KMS-11 (cell line): ENCODE data around the gene INPP5B.

Source experiments
- H2AFZ ChIP-seq: fragments of 200-600 bp; sonication (generic); 2 replicates; pipeline ENCODE4 v1.6.1; 2016; ENCODE audit warnings: antibody characterized with exemption, mixed run types, low read depth
- H3K27ac ChIP-seq: fragments of 200-600 bp; sonication (generic); 2 replicates; pipeline ENCODE4 v1.6.1; 2016; ENCODE audit warnings: mild to moderate bottlenecking, mixed run types
- H3K27me3 ChIP-seq: fragments of 200-600 bp; sonication (generic); 2 replicates; pipeline ENCODE4 v1.6.1; 2017; ENCODE audit warnings: mild to moderate bottlenecking, low read depth, mixed run types, moderate library complexity; ENCODE audit not compliant: insufficient read depth
- H3K36me3 ChIP-seq: fragments of 200-600 bp; sonication (generic); 2 replicates; pipeline ENCODE4 v1.6.1; 2017; ENCODE audit warnings: mild to moderate bottlenecking, mixed run types; ENCODE audit not compliant: insufficient read depth
- H3K4me1 ChIP-seq: fragments of 200-600 bp; sonication (generic); 2 replicates; pipeline ENCODE4 v1.6.1; 2016; ENCODE audit warnings: mild to moderate bottlenecking, low read depth, mixed run types; ENCODE audit not compliant: poor library complexity, severe bottlenecking
- H3K4me2 ChIP-seq: fragments of 200-600 bp; sonication (generic); 2 replicates; pipeline ENCODE4 v1.7.0; 2016; ENCODE audit warnings: mild to moderate bottlenecking, mixed run types
- H3K4me3 ChIP-seq: fragments of 200-600 bp; sonication (generic); IDR thresholded peaks from 2 replicates; pipeline ENCODE4 v1.6.1; 2017; ENCODE audit warnings: low read depth, low read length, mixed read lengths; ENCODE audit not compliant: insufficient read depth
- H3K79me2 ChIP-seq: fragments of 200-600 bp; sonication (generic); 2 replicates; pipeline ENCODE4 v1.6.1; 2016; ENCODE audit warnings: low read depth, mixed run types; ENCODE audit not compliant: insufficient read depth
- H3K9ac ChIP-seq: fragments of 200-600 bp; sonication (generic); 2 replicates; pipeline ENCODE4 v1.6.1; 2016; ENCODE audit warnings: mild to moderate bottlenecking, mixed run types
- H4K20me1 ChIP-seq: fragments of 200-600 bp; sonication (generic); 2 replicates; pipeline ENCODE4 v1.6.1; 2016; ENCODE audit warnings: mild to moderate bottlenecking, mixed run types; ENCODE audit not compliant: insufficient read depth
- TF ChIP-seq, protein P1 (sequence below): fragments of 200-600 bp; sonication (generic); conservative IDR thresholded peaks from 2 replicates; pipeline ENCODE4 v1.6.1; 2017; ENCODE audit warnings: low read depth, mild to moderate bottlenecking, antibody characterized with exemption, low read length, moderate library complexity, mixed read lengths

INPP5B gene

DNA sequence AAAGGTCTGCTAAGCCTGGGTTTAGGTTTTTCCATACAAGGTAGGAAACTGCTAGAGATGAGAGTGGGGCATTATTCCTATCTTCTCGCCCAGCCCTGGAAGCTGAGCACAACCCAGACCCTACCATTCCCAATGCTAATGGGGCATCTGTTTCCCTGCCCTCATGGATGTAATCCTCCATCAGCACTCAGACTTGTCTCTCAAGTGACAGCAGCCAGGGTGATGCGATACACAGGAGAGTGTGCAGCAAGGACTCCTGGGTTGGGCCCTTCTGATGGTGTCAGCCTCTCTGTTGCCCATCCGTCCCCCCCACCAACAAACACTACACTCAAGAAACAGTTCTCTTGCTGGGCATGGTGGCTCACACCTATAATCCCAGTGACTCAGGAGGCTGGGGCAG, 5.9 kb upstream of the INPP5B start:
- TF ChIP-seq, protein P1, sequence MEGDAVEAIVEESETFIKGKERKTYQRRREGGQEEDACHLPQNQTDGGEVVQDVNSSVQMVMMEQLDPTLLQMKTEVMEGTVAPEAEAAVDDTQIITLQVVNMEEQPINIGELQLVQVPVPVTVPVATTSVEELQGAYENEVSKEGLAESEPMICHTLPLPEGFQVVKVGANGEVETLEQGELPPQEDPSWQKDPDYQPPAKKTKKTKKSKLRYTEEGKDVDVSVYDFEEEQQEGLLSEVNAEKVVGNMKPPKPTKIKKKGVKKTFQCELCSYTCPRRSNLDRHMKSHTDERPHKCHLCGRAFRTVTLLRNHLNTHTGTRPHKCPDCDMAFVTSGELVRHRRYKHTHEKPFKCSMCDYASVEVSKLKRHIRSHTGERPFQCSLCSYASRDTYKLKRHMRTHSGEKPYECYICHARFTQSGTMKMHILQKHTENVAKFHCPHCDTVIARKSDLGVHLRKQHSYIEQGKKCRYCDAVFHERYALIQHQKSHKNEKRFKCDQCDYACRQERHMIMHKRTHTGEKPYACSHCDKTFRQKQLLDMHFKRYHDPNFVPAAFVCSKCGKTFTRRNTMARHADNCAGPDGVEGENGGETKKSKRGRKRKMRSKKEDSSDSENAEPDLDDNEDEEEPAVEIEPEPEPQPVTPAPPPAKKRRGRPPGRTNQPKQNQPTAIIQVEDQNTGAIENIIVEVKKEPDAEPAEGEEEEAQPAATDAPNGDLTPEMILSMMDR = no peak
- H3K27ac ChIP-seq = no peak overlapping the region
- H3K4me2 ChIP-seq = no peak overlapping the region
- no peak overlapping the region for H2AFZ ChIP-seq
- H3K36me3 ChIP-seq = no peaks in the 10 kb centered on the region
- no peaks in the 10 kb centered on the region for H3K27me3 ChIP-seq
- H3K9ac ChIP-seq = no peak overlapping the region
- H3K4me3 ChIP-seq = no peak overlapping the region
- no peaks in the 10 kb centered on the region for H3K79me2 ChIP-seq
- no peaks in the 10 kb centered on the region for H4K20me1 ChIP-seq
- no peaks in the 10 kb centered on the region for H3K4me1 ChIP-seq

DNA sequence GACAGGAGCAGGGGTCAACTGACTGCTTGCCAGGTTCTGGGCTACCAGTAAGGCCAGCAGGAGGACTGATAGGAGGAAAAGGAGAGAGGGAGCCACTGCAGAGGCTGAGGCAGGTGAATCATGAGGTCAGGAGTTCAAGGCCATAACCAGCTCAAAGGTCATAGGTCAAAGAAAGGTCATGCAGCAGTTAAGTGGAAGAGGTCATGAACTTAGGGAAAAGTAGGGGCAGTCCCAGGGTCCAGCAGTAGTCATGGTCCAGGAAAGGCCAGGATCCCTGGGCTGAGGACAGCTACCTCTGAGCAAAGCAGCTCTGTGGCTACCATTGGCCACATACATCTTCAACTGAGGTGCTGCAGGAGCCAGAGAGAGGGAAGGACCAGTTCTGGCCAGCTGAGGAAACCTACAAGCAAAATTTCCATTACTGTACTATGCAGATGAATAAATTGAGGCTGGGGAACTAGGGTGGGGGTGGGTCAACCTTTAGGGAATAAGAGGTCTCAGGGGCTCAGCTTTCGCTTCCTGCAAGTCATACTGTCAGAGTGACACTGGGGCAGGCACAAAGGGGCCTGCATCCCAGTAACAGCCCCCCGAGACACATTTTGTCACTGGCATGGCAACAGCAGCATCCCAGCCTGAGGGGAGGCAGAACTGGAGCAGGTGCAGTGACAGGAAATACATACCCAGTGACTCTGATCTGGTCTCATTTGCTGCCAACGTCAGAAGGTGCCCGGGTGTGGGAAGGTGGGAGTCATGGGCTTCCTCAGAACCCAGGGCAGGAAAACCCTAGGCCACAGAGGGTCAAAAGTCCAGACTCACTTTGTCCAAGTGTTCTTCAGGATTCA, 5.2 kb upstream of the INPP5B start:
- Histone ChIP-seq H4K20me1 (no peaks in the 10 kb centered on the region), H3K79me2 (no peaks in the 10 kb centered on the region), H3K4me1 (peaks cover 5% of the 10 kb centered on the region), H3K9ac (no peak overlapping the region), H3K36me3 (no peaks in the 10 kb centered on the region), H3K27me3 (no peaks in the 10 kb centered on the region), H3K4me3 (no peak overlapping the region), H2AFZ (no peak overlapping the region), H3K27ac (no peak overlapping the region), H3K4me2 (no peak overlapping the region)
- TF ChIP-seq, protein P1 = no peak

DNA sequence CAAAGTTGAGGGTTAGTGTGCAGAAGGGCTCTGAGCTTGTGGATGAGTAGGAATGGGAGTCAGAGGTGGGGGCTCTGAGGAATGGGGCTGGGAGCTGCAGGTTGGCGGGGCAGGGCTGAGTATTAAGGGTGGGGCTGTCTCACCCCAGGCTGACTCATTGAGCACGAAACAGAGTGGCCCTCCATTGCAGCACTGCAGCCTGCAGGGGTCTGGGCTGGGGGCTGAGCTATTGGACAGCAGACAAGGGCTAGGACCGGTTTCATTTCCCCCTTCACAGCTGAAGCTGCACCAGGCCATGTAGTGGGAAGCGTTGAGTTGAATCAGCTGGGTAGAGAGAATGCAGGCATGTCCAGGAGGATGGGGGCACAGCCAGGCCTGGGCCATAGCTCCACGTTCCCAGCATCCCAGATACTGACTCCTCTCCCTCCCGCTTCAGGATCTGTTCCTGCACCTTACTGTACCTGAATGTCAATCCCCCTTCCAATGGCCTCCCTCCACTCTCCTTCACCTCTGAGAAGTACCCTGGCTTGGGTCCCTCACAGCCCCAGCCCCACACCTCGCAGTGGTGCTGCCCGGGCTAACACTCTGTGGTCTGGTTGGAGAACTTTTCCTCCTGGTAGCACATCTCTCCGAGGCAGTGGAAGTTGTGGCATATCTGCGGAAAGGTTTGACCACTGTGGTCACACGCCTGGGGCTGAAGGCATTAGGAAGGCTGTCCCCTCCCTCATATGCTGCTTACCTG, 4.4 kb upstream of the INPP5B start:
- H3K4me3 ChIP-seq = no peak overlapping the region
- H3K4me2 ChIP-seq = no peak overlapping the region
- H4K20me1 ChIP-seq = no peaks in the 10 kb centered on the region
- no peaks in the 10 kb centered on the region for H3K79me2 ChIP-seq
- no peaks in the 10 kb centered on the region for H3K36me3 ChIP-seq
- H3K27ac ChIP-seq = no peak overlapping the region
- no peak overlapping the region for H3K9ac ChIP-seq
- TF ChIP-seq, protein P1 = no peak
- H2AFZ ChIP-seq = no peak overlapping the region
- peaks cover 5% of the 10 kb centered on the region for H3K4me1 ChIP-seq
- H3K27me3 ChIP-seq = no peaks in the 10 kb centered on the region

DNA sequence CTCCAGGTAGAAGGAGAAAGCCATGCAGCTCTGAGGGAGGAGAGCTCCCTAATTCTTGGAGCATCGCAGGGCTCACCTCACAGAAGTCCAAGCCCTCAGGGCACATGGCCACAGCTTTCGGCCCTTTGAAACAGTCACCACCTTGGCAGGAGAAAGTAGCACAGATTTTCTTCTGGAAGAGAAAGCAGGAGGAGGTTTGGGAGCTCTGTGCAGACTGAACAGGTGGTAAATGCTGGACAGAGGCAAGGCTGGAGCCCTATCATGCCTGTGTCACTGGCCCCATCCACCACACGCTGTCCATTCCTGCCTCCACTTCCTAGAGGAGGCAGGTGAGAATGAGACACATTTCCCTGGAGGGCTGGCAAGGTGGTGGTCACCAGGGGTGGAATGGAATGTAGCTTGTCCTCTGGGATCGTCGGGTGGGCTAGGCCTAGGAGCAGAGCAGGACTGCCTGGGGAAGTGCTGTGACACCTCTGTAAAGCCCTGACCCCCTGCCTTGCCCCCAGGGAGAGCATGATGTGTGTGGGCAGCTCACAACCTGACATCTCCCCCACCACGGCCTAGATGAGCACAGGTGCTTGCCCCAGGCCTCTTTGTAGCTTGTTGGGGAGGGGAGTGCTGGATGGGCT, 2.8 kb upstream of the INPP5B start:
- H2AFZ ChIP-seq = no peak overlapping the region
- peaks cover 9% of the 10 kb centered on the region for H3K4me1 ChIP-seq
- H4K20me1 ChIP-seq = no peaks in the 10 kb centered on the region
- H3K79me2 ChIP-seq = no peaks in the 10 kb centered on the region
- H3K4me3 ChIP-seq = no peak overlapping the region
- no peak overlapping the region for H3K27ac ChIP-seq
- no peaks in the 10 kb centered on the region for H3K36me3 ChIP-seq
- no peak overlapping the region for H3K4me2 ChIP-seq
- H3K9ac ChIP-seq = no peak overlapping the region
- TF ChIP-seq, protein P1 = no peak
- H3K27me3 ChIP-seq = no peaks in the 10 kb centered on the region
